SU-DHL-6 (cell line): Measurements from ENCODE around the gene PAGE3.

Source experiments
- EZH2phosphoT487 ChIP-seq: fragments of 200-600 bp; sonication (generic), shearing (Covaris generic); conservative IDR thresholded peaks from 2 replicates; pipeline ENCODE4 v1.6.1; 2018; ENCODE audit warnings: mild to moderate bottlenecking, antibody characterized with exemption, low read length, moderate library complexity, mixed read lengths
- TF ChIP-seq, protein P1 (sequence below): fragments of 200-600 bp; sonication (generic); IDR thresholded peaks from one replicate; pipeline ENCODE4 v1.5.1; 2017; ENCODE audit warnings: antibody characterized with exemption, mild to moderate bottlenecking, low read length, moderate library complexity; ENCODE audit not compliant: insufficient read depth, poor library complexity, severe bottlenecking

DNA sequence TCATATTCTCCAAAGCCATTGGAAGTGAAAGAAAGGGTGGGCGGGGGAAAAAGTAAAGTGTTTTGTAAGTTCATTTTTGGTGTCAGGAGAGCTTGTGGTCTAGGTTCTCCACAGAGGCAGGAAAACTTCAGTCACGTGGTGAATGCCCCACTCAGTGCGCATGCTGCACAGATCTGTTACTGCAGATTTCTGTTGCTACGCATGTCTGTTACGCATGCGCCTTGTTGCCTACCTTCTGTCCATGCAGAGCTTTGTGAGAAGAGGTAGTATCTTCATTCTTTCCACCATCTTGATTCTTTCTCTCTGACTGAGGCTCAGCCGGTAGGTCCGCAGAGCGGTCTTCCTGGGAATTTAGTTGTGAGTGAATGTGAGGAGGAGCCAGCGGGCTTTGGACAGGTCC, 15.1 kb upstream of the PAGE3 start:
- TF ChIP-seq, protein P1, sequence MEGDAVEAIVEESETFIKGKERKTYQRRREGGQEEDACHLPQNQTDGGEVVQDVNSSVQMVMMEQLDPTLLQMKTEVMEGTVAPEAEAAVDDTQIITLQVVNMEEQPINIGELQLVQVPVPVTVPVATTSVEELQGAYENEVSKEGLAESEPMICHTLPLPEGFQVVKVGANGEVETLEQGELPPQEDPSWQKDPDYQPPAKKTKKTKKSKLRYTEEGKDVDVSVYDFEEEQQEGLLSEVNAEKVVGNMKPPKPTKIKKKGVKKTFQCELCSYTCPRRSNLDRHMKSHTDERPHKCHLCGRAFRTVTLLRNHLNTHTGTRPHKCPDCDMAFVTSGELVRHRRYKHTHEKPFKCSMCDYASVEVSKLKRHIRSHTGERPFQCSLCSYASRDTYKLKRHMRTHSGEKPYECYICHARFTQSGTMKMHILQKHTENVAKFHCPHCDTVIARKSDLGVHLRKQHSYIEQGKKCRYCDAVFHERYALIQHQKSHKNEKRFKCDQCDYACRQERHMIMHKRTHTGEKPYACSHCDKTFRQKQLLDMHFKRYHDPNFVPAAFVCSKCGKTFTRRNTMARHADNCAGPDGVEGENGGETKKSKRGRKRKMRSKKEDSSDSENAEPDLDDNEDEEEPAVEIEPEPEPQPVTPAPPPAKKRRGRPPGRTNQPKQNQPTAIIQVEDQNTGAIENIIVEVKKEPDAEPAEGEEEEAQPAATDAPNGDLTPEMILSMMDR: no peak
- no peak for TF ChIP-seq EZH2phosphoT487
